ENCODE results near the gene ZNF500.

Gene ZNF500

GRCh38 chr16:4755687-4756086, 11.3 kb downstream of the ZNF500 start:
- H3K36me3 ChIP-seq (ENCODE audit: control insufficient read depth, low read length), result peaks cover 71% of the 10 kb centered on the region
- no peak for TF ChIP-seq EZH2phosphoT487 (IDR thresholded peaks at IDR 0.05; ENCODE audit: borderline replicate concordance, low read length)
- TF ChIP-seq CTCF (IDR thresholded peaks at IDR 0.05; ENCODE audit: low read depth, low read length, poor library complexity, severe bottlenecking), result no peak
- H3K9me3 ChIP-seq (ENCODE audit: control insufficient read depth, insufficient read depth, low read length), result no peaks in the 10 kb centered on the region

GRCh38 chr16:4754865-4755264, 12.1 kb downstream of the ZNF500 start:
- H3K79me2 ChIP-seq (ENCODE audit: control insufficient read depth, low read length), result no peaks in the 10 kb centered on the region
- H3K36me3 ChIP-seq (ENCODE audit: control insufficient read depth, low read length), result peaks cover 63% of the 10 kb centered on the region
- H3K4me3 ChIP-seq (ENCODE audit: low read length), result no peak overlapping the region
- no peak overlapping the region for H3K27ac ChIP-seq (ENCODE audit: low read depth, low read length)
- no peaks in the 10 kb centered on the region for H4K20me1 ChIP-seq (ENCODE audit: control insufficient read depth, insufficient read depth, low read depth, low read length)
- H3K9me2 ChIP-seq (replicated peaks; ENCODE audit: control insufficient read depth, low read length), result no peaks in the 10 kb centered on the region
- TF ChIP-seq EZH2phosphoT487 (IDR thresholded peaks at IDR 0.05; ENCODE audit: borderline replicate concordance, low read length), result no peak
- no peak for TF ChIP-seq CTCF (IDR thresholded peaks at IDR 0.05; ENCODE audit: low read depth, low read length, poor library complexity, severe bottlenecking)
- no peaks in the 10 kb centered on the region for H3K27me3 ChIP-seq (ENCODE audit: control insufficient read depth, low read length)
- H3K9me3 ChIP-seq (ENCODE audit: control insufficient read depth, insufficient read depth, low read length), result no peaks in the 10 kb centered on the region
- no peaks in the 10 kb centered on the region for H3K4me1 ChIP-seq (ENCODE audit: control insufficient read depth, low read length)
- H3F3A ChIP-seq (ENCODE audit: control insufficient read depth, insufficient read depth), result no peaks in the 10 kb centered on the region
- H3K4me2 ChIP-seq (ENCODE audit: low read length), result no peak overlapping the region

More at GRCh38 chr16:4755687-4756086, 11.3 kb downstream of the ZNF500 start:
- Histone ChIP-seq H3K9me2 (replicated peaks; ENCODE audit: control insufficient read depth, low read length) (no peaks in the 10 kb centered on the region), H3K4me3 (ENCODE audit: low read length) (no peak overlapping the region), H4K20me1 (ENCODE audit: control insufficient read depth, insufficient read depth, low read depth, low read length) (no peaks in the 10 kb centered on the region), H3K4me2 (ENCODE audit: low read length) (no peak overlapping the region), H3K27me3 (ENCODE audit: control insufficient read depth, low read length) (no peaks in the 10 kb centered on the region), H3K4me1 (ENCODE audit: control insufficient read depth, low read length) (no peaks in the 10 kb centered on the region), H3K79me2 (ENCODE audit: control insufficient read depth, low read length) (no peaks in the 10 kb centered on the region), H3K27ac (ENCODE audit: low read depth, low read length) (no peak overlapping the region), H3F3A (ENCODE audit: control insufficient read depth, insufficient read depth) (no peaks in the 10 kb centered on the region)

GRCh38 chr16:4753227-4753626, 13.7 kb downstream of the ZNF500 start:
- peaks cover 6% of the 10 kb centered on the region for H3K4me1 ChIP-seq (ENCODE audit: control insufficient read depth, low read length)
- no peak for TF ChIP-seq EZH2phosphoT487 (IDR thresholded peaks at IDR 0.05; ENCODE audit: borderline replicate concordance, low read length)
- no peak for TF ChIP-seq CTCF (IDR thresholded peaks at IDR 0.05; ENCODE audit: low read depth, low read length, poor library complexity, severe bottlenecking)
- peaks cover 48% of the 10 kb centered on the region for H3K36me3 ChIP-seq (ENCODE audit: control insufficient read depth, low read length)
- no peaks in the 10 kb centered on the region for H3F3A ChIP-seq (ENCODE audit: control insufficient read depth, insufficient read depth)
- no peaks in the 10 kb centered on the region for H3K79me2 ChIP-seq (ENCODE audit: control insufficient read depth, low read length)
- H3K27me3 ChIP-seq (ENCODE audit: control insufficient read depth, low read length), result no peaks in the 10 kb centered on the region
- no peaks in the 10 kb centered on the region for H3K9me3 ChIP-seq (ENCODE audit: control insufficient read depth, insufficient read depth, low read length)
- no peak overlapping the region for H3K4me3 ChIP-seq (ENCODE audit: low read length)
- H3K4me2 ChIP-seq (ENCODE audit: low read length), result no peak overlapping the region
- H3K27ac ChIP-seq (ENCODE audit: low read depth, low read length), result no peak overlapping the region
- no peaks in the 10 kb centered on the region for H3K9me2 ChIP-seq (replicated peaks; ENCODE audit: control insufficient read depth, low read length)
- no peaks in the 10 kb centered on the region for H4K20me1 ChIP-seq (ENCODE audit: control insufficient read depth, insufficient read depth, low read depth, low read length)

Measured in DOHH2 (cell line).